B cell (primary cell): ENCODE measurements around the gene PTGIR. TPM values are rescaled to one million over a fixed set of nuclear protein-coding genes. Genes with fewer than 3 reads are reported as not detected.
A peak's percentile ranks its signal among the peaks of the same experiment; 100 is the strongest.

Source experiments
- ATAC-seq: fragments of 200-7000 bp; cut with Tn5 transposase; one replicate; pipeline ENCODE4 v1.10.0; 2021; ENCODE audit warnings: low read depth, mild to moderate bottlenecking, moderate number of reproducible peaks, moderate library complexity
- CTCF ChIA-PET: fragments of 350-600 bp; sonication (Branson Sonifier 250); formaldehyde crosslinking; loops from one replicate; lab custom pipeline; 2021; ENCODE audit warnings: antibody characterized with exemption, inconsistent platforms; lab: Charles Lee
- POLR2A ChIA-PET: fragments of 350-600 bp; sonication (Branson Sonifier 250); formaldehyde crosslinking; loops from one replicate; lab custom pipeline; 2021; ENCODE audit warnings: antibody characterized with exemption; lab: Charles Lee
- DNase-seq: peaks from one replicate; pipeline ENCODE4 v3.0.0; 2013
- H2AFZ ChIP-seq: 2 replicates; pipeline ENCODE4 v1.6.1; 2012; ENCODE audit warnings: mild to moderate bottlenecking, low read depth, low read length; ENCODE audit not compliant: insufficient read depth, poor library complexity, severe bottlenecking
- H3K27ac ChIP-seq, 2 donors: 1 replicate in 1 of 2; 2 replicates in 1 of 2; pipeline ENCODE4 v1.5.1; 2012 to 2013; ENCODE audit warnings: low read length in 2 of 2, mild to moderate bottlenecking in 2 of 2, moderate library complexity in 1 of 2
- H3K27me3 ChIP-seq, 4 experiments: fragments of 200-600 bp in 1 of 4; sonication (generic) in 1 of 4; replicated peaks in 1 of 4; 1 replicate in 2 of 4; 2 replicates in 2 of 4; pipeline versions ENCODE4 v1.6.1 to v1.7.0; 2013 to 2016; ENCODE audit warnings: low read length in 3 of 4, mild to moderate bottlenecking in 2 of 4, mixed read lengths in 1 of 4, moderate library complexity in 1 of 4; ENCODE audit not compliant: insufficient read depth in 4 of 4, control insufficient read depth in 3 of 4; ENCODE audit errors: control extremely low read depth in 1 of 4
- H3K36me3 ChIP-seq, 2 experiments: replicated peaks in 1 of 2; 1 replicate in 1 of 2; 2 replicates in 1 of 2; pipeline versions ENCODE4 v1.6.1 to v1.7.1; 2013; ENCODE audit warnings: low read length in 1 of 2; ENCODE audit not compliant: insufficient read depth in 2 of 2, control insufficient read depth in 1 of 2; ENCODE audit errors: control extremely low read depth in 1 of 2, extremely low read depth in 1 of 2
- H3K4me1 ChIP-seq, 2 donors: fragments of 200-600 bp in 1 of 2; sonication (generic) in 1 of 2; 1 replicate in 1 of 2; 2 replicates in 1 of 2; pipeline versions ENCODE4 v1.5.1 to v1.6.1; 2013 to 2017; ENCODE audit warnings: low read length in 2 of 2; ENCODE audit not compliant: control insufficient read depth in 2 of 2, insufficient read depth in 2 of 2
- H3K4me2 ChIP-seq: replicated peaks from 2 replicates; pipeline ENCODE3; 2012; ENCODE audit warnings: mild to moderate bottlenecking, low read depth, low read length; ENCODE audit not compliant: poor library complexity, severe bottlenecking
- H3K4me3 ChIP-seq, 5 experiments: fragments of 200-600 bp in 1 of 5; sonication (generic) in 1 of 5; 1 replicate in 3 of 5; 2 replicates in 2 of 5; pipeline versions ENCODE4 v1.5.1 to v1.7.0; 2011 to 2016; ENCODE audit warnings: low read length in 4 of 5, mild to moderate bottlenecking in 4 of 5, low read depth in 2 of 5, control low read depth in 1 of 5, moderate library complexity in 1 of 5; ENCODE audit not compliant: insufficient read depth in 1 of 5; ENCODE audit errors: control extremely low read depth in 1 of 5, extremely low read depth in 1 of 5
- H3K79me2 ChIP-seq: fragments of 200-600 bp; sonication (generic); one replicate; pipeline ENCODE4 v1.6.0; 2016; ENCODE audit warnings: low read length; ENCODE audit not compliant: control insufficient read depth, insufficient read depth
- H3K9ac ChIP-seq: fragments of 200-600 bp; sonication (generic); 2 replicates; pipeline ENCODE4 v1.6.1; 2017; ENCODE audit warnings: mild to moderate bottlenecking, low read length, moderate library complexity
- H3K9me3 ChIP-seq, 3 donors: one replicate each; pipeline versions ENCODE4 v1.6.1 to v1.7.1; 2013; ENCODE audit warnings: low read length in 2 of 3; ENCODE audit not compliant: control insufficient read depth in 2 of 3, insufficient read depth in 1 of 3; ENCODE audit errors: control extremely low read depth in 1 of 3
- H4K20me1 ChIP-seq: 2 replicates; pipeline ENCODE4 v1.6.0; 2012; ENCODE audit warnings: mild to moderate bottlenecking, low read length; ENCODE audit not compliant: insufficient read depth, control insufficient read depth, poor library complexity, severe bottlenecking
- H3K27ac Mint-ChIP-seq: one replicate; pipeline ENCODE4 v1.8.0; 2021; ENCODE audit warnings: mixed read lengths
- H3K27me3 Mint-ChIP-seq: one replicate; pipeline ENCODE4 v1.8.0; 2021; ENCODE audit warnings: mixed read lengths
- H3K4me1 Mint-ChIP-seq: one replicate; pipeline ENCODE4 v1.8.0; 2021; ENCODE audit warnings: mixed read lengths
- H3K4me3 Mint-ChIP-seq: one replicate; pipeline ENCODE4 v1.8.0; 2021; ENCODE audit warnings: mixed read lengths
- H3K9me3 Mint-ChIP-seq: one replicate; pipeline ENCODE4 v1.8.0; 2022; ENCODE audit warnings: mixed read lengths; ENCODE audit not compliant: insufficient read depth
- EZH2 ChIP-seq: IDR thresholded peaks from 2 replicates; pipeline ENCODE4 v1.6.1; 2012; ENCODE audit warnings: borderline replicate concordance, low read depth, mild to moderate bottlenecking, moderate library complexity, low read length; ENCODE audit not compliant: insufficient read depth, poor library complexity, severe bottlenecking
- WGBS: methylation state at CpG from one replicate; pipeline ENCODE4 v1.1.5; 2013; ENCODE audit warnings: missing lambda C conversion rate; ENCODE audit not compliant: insufficient coverage; 5-methylcytosine and 5-hydroxymethylcytosine counted together
- intact Hi-C: fragments of 100-400 bp; cut with micrococcal nuclease; formaldehyde crosslinking; loops from one replicate; pipeline ENCODE4 v1.10.0; 2022
- polyA plus RNA-seq: library from polyadenylated mRNA; depleted of rRNA; stranded (reverse); fragments of >200 nt; gene quantifications from 2 replicates; pipeline ENCODE4 v1.2.3, GENCODE V29; 2012
- total RNA-seq, 2 donors: library from RNA; stranded (reverse); fragments of 120-200 nt in 1 of 2; gene quantifications; 1 replicate in 1 of 2; 2 replicates in 1 of 2; pipeline versions ENCODE4 v1.2.3 to v1.2.4, GENCODE V29; 2013 to 2022
- TF ChIP-seq, protein P1 (sequence below): fragments of 200-600 bp; IDR thresholded peaks from one replicate; pipeline ENCODE4 v1.8.0; 2022; ENCODE audit warnings: antibody characterized with exemption, mild to moderate bottlenecking

Gene PTGIR
- total and polyA plus RNA-seq, 2 donors (not counting 1 experiment from before 2014, with no cell fraction given): 1.9 to 2.1 TPM

DNA sequence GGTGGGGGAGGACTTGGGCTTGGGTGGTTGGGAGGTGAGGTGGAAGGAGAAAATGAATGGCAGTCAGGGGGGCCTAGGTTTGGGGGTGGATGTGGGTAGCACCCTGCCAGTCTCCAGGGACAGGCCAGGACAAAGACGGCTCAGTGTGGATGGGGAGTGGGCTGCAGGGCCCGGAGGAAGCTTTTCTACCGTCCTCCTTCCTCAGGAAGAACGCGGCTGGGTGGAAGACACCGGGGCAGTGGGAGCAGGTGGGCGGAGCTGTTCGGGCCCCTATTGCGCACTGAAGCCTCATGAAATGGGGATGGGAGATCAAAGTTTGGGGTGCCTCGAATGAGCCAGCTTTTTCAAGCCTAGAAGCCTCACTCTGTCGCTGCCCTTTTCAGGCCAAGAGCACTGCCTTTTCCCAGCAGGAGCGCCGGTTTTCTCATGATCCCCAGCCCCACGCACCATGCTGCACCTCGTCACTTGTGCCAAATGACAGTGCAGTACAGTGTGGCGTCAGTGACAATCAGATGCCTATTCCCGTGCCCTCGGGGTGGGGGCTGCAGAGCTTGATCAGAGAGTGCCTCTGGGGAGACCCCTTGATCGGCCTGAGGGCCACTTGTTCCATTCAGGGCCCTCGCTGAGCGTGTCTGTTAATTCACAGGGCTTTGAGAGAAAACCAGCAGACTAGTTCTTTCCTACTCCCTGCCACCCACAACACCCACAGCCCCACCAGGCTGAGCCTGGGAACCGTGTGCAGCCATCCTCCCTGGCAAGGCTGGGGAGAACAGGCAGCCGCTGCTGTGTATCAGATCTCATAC is 22.3 kb downstream of the PTGIR start:
- WGBS: 41% methylated on average over 20 of the region's 23 CpGs
- H3K27ac ChIP-seq: peak overlapping the region in 1 of 2 donors; percentile 10
- H3K9me3 ChIP-seq: peaks cover 1 to 13% (median 12%) of the 10 kb centered on the region in 3 donors
- H3K4me1 Mint-ChIP-seq: peaks cover 31% of the 10 kb centered on the region
- peaks cover 19 to 30% of the 10 kb centered on the region in 2 donors for H3K4me1 ChIP-seq
- intact Hi-C loops: loop anchor here (5.0 kb wide), 3 partner anchors 445 to 1760 kb away; partner anchors contain the start of genes SYNGR4, TMEM143 and TMEM160
- no peaks in the 10 kb centered on the region for H3K27me3 ChIP-seq
- H3K27ac Mint-ChIP-seq: peak overlapping the region; percentile 77
- peaks cover 61% of the 10 kb centered on the region for H4K20me1 ChIP-seq
- peak overlapping the region; percentile 96 to 100 (median 99) for H3K4me3 ChIP-seq
- peak overlapping the region; percentile 100 for H3K4me3 Mint-ChIP-seq
- peaks cover 8% of the 10 kb centered on the region for H3K9me3 Mint-ChIP-seq
- peaks cover 34% of the 10 kb centered on the region for H3K79me2 ChIP-seq
- H3K9ac ChIP-seq: peak overlapping the region; percentile 91
- peak overlapping the region; percentile 100 for H3K4me2 ChIP-seq
- no peak overlapping the region for H2AFZ ChIP-seq
- peak; percentile 35 for DNase-seq
- TF ChIP-seq EZH2: no peak
- TF ChIP-seq, protein P1, sequence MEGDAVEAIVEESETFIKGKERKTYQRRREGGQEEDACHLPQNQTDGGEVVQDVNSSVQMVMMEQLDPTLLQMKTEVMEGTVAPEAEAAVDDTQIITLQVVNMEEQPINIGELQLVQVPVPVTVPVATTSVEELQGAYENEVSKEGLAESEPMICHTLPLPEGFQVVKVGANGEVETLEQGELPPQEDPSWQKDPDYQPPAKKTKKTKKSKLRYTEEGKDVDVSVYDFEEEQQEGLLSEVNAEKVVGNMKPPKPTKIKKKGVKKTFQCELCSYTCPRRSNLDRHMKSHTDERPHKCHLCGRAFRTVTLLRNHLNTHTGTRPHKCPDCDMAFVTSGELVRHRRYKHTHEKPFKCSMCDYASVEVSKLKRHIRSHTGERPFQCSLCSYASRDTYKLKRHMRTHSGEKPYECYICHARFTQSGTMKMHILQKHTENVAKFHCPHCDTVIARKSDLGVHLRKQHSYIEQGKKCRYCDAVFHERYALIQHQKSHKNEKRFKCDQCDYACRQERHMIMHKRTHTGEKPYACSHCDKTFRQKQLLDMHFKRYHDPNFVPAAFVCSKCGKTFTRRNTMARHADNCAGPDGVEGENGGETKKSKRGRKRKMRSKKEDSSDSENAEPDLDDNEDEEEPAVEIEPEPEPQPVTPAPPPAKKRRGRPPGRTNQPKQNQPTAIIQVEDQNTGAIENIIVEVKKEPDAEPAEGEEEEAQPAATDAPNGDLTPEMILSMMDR: no peak
- ChIA-PET POLR2A (interaction anchor here (0.5 to 2.6 kb wide), 7 partner anchors 9 to 1032 kb away, joined by 3 to 20 read pairs (median 6); partner anchors contain the start of genes DACT3 and PRKD2), CTCF (interaction anchor here (0.7 to 6.6 kb wide), 5 partner anchors 13 to 749 kb away, joined by 3 to 92 read pairs (median 6); partner anchors contain the start of gene DACT3)
- no peaks in the 10 kb centered on the region for H3K27me3 Mint-ChIP-seq
- no peak for ATAC-seq
- H3K36me3 ChIP-seq: peaks cover 0 to 28% of the 10 kb centered on the region in 2 experiments
